ENCODE measurements around the gene PRRT1B.

The PRRT1B gene

DNA sequence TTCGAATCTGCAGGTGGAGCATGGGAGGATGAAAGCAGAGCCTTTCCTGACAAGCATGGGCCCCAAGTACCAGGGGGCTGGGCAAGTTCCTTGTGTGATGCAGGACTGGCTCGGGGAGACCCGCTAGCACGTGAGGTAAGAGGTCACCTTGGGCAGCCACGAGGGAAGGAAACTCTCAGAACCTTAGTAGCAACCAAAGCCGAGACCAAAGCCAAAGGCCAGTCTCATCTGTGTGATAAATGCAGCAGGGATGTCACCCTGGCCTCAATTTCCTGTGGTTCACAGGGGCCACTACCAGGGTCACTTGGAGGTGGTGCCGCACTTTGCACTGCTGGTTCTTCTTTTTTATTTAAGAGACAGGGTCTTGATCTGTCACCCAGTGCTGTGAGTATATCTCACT lies 39.5 kb downstream of the PRRT1B start:
- no peak overlapping the region for H3K4me3 ChIP-seq (ENCODE audit: insufficient read depth, low read length, poor library complexity, severe bottlenecking)
- H3K79me2 ChIP-seq (ENCODE audit: insufficient read depth, low read length): no peaks in the 10 kb centered on the region
- H3K9me2 ChIP-seq (replicated peaks; ENCODE audit: insufficient read depth, low read length): no peaks in the 10 kb centered on the region
- no peaks in the 10 kb centered on the region for H3K9me3 ChIP-seq (ENCODE audit: insufficient read depth, low read length)
- H3K36me3 ChIP-seq (ENCODE audit: low read length): no peaks in the 10 kb centered on the region
- H4K20me1 ChIP-seq (ENCODE audit: low read depth, low read length): no peaks in the 10 kb centered on the region
- H2AFZ ChIP-seq (ENCODE audit: low read depth, low read length, severe bottlenecking): no peak overlapping the region
- H3K27me3 ChIP-seq (ENCODE audit: low read length): no peaks in the 10 kb centered on the region
- H3K4me2 ChIP-seq (ENCODE audit: low read depth, low read length, poor library complexity, severe bottlenecking): no peak overlapping the region
- no peak overlapping the region for H3K27ac ChIP-seq (ENCODE audit: low read depth, low read length)
- H3F3A ChIP-seq (ENCODE audit: insufficient read depth): no peaks in the 10 kb centered on the region
- TF ChIP-seq EZH2phosphoT487 (conservative IDR thresholded peaks at IDR 0.05; ENCODE audit: low read length): no peak
- TF ChIP-seq, protein P1, sequence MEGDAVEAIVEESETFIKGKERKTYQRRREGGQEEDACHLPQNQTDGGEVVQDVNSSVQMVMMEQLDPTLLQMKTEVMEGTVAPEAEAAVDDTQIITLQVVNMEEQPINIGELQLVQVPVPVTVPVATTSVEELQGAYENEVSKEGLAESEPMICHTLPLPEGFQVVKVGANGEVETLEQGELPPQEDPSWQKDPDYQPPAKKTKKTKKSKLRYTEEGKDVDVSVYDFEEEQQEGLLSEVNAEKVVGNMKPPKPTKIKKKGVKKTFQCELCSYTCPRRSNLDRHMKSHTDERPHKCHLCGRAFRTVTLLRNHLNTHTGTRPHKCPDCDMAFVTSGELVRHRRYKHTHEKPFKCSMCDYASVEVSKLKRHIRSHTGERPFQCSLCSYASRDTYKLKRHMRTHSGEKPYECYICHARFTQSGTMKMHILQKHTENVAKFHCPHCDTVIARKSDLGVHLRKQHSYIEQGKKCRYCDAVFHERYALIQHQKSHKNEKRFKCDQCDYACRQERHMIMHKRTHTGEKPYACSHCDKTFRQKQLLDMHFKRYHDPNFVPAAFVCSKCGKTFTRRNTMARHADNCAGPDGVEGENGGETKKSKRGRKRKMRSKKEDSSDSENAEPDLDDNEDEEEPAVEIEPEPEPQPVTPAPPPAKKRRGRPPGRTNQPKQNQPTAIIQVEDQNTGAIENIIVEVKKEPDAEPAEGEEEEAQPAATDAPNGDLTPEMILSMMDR (IDR thresholded peaks at IDR 0.05; ENCODE audit: insufficient read depth, low read length, poor library complexity, severe bottlenecking): no peak
- H3K9ac ChIP-seq (ENCODE audit: low read length): no peak overlapping the region

DNA sequence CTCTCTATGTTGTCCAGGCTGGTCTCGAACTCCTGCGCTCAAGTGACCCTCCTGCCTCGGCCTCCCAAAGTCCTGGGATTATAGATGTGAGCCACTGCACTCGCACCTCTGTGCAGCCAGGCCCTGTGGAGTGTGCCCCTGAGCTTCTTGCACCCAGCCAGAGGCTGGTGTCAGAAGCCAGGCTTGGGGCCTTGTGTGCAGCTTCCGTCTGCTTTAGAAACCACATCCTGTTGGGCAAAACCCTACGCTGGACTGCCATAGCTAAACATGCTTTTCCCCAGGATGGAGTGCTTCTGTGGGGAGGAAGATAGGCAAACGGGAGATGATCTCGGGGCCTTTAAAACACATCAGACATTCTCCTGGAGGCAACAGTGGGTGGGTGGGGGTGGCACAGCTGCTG lies 40.1 kb downstream of the PRRT1B start:
- H4K20me1 ChIP-seq (ENCODE audit: low read depth, low read length): no peaks in the 10 kb centered on the region
- no peak overlapping the region for H2AFZ ChIP-seq (ENCODE audit: low read depth, low read length, severe bottlenecking)
- no peak overlapping the region for H3K27ac ChIP-seq (ENCODE audit: low read depth, low read length)
- H3F3A ChIP-seq (ENCODE audit: insufficient read depth): no peaks in the 10 kb centered on the region
- H3K4me2 ChIP-seq (ENCODE audit: low read depth, low read length, poor library complexity, severe bottlenecking): no peak overlapping the region
- H3K36me3 ChIP-seq (ENCODE audit: low read length): no peaks in the 10 kb centered on the region
- H3K4me3 ChIP-seq (ENCODE audit: insufficient read depth, low read length, poor library complexity, severe bottlenecking): no peak overlapping the region
- H3K9me2 ChIP-seq (replicated peaks; ENCODE audit: insufficient read depth, low read length): no peaks in the 10 kb centered on the region
- TF ChIP-seq, protein P1 (IDR thresholded peaks at IDR 0.05; ENCODE audit: insufficient read depth, low read length, poor library complexity, severe bottlenecking): no peak
- TF ChIP-seq EZH2phosphoT487 (conservative IDR thresholded peaks at IDR 0.05; ENCODE audit: low read length): no peak
- no peak overlapping the region for H3K9ac ChIP-seq (ENCODE audit: low read length)
- no peaks in the 10 kb centered on the region for H3K27me3 ChIP-seq (ENCODE audit: low read length)
- H3K9me3 ChIP-seq (ENCODE audit: insufficient read depth, low read length): no peaks in the 10 kb centered on the region
- no peaks in the 10 kb centered on the region for H3K79me2 ChIP-seq (ENCODE audit: insufficient read depth, low read length)

- Histone ChIP-seq H3K79me2 (ENCODE audit: insufficient read depth, low read length) (no peaks in the 10 kb centered on the region), H3K27me3 (ENCODE audit: low read length) (no peaks in the 10 kb centered on the region), H4K20me1 (ENCODE audit: low read depth, low read length) (no peaks in the 10 kb centered on the region), H3K9me3 (ENCODE audit: insufficient read depth, low read length) (no peaks in the 10 kb centered on the region), H3K36me3 (ENCODE audit: low read length) (no peaks in the 10 kb centered on the region), H2AFZ (ENCODE audit: low read depth, low read length, severe bottlenecking) (no peak overlapping the region), H3K9me2 (replicated peaks; ENCODE audit: insufficient read depth, low read length) (no peaks in the 10 kb centered on the region), H3K9ac (ENCODE audit: low read length) (no peak overlapping the region), H3K27ac (ENCODE audit: low read depth, low read length) (no peak overlapping the region), H3K4me3 (ENCODE audit: insufficient read depth, low read length, poor library complexity, severe bottlenecking) (no peak overlapping the region), H3K4me2 (ENCODE audit: low read depth, low read length, poor library complexity, severe bottlenecking) (no peak overlapping the region), H3F3A (ENCODE audit: insufficient read depth) (no peaks in the 10 kb centered on the region)
- TF ChIP-seq, protein P1 (IDR thresholded peaks at IDR 0.05; ENCODE audit: insufficient read depth, low read length, poor library complexity, severe bottlenecking): no peak
Measured at GRCh38 chr9:131587331-131587730, 42.0 kb downstream of the PRRT1B start.

- H3K9ac ChIP-seq (ENCODE audit: low read length): no peak overlapping the region
Measured at GRCh38 chr9:131587906-131588305, 42.6 kb downstream of the PRRT1B start.

More at GRCh38 chr9:131587906-131588305, 42.6 kb downstream of the PRRT1B start:
- Histone ChIP-seq H4K20me1 (ENCODE audit: low read depth, low read length) (no peaks in the 10 kb centered on the region), H3K4me3 (ENCODE audit: insufficient read depth, low read length, poor library complexity, severe bottlenecking) (no peak overlapping the region), H3K27me3 (ENCODE audit: low read length) (no peaks in the 10 kb centered on the region), H3K27ac (ENCODE audit: low read depth, low read length) (no peak overlapping the region), H3K36me3 (ENCODE audit: low read length) (no peaks in the 10 kb centered on the region), H3K4me2 (ENCODE audit: low read depth, low read length, poor library complexity, severe bottlenecking) (no peak overlapping the region), H3K9me2 (replicated peaks; ENCODE audit: insufficient read depth, low read length) (no peaks in the 10 kb centered on the region), H3K9me3 (ENCODE audit: insufficient read depth, low read length) (no peaks in the 10 kb centered on the region), H3K79me2 (ENCODE audit: insufficient read depth, low read length) (no peaks in the 10 kb centered on the region), H3F3A (ENCODE audit: insufficient read depth) (no peaks in the 10 kb centered on the region), H2AFZ (ENCODE audit: low read depth, low read length, severe bottlenecking) (no peak overlapping the region)
- TF ChIP-seq EZH2phosphoT487 (conservative IDR thresholded peaks at IDR 0.05; ENCODE audit: low read length): no peak
- TF ChIP-seq, protein P1 (IDR thresholded peaks at IDR 0.05; ENCODE audit: insufficient read depth, low read length, poor library complexity, severe bottlenecking): no peak
